Measurements from ENCODE around the gene PLEKHB1. TPM values are rescaled to one million over a fixed set of nuclear protein-coding genes. Genes with fewer than 3 reads are reported as not detected.

The PLEKHB1 gene
- total RNA-seq, 1 experiment from 2014 or later, result 6.6 TPM

DNA sequence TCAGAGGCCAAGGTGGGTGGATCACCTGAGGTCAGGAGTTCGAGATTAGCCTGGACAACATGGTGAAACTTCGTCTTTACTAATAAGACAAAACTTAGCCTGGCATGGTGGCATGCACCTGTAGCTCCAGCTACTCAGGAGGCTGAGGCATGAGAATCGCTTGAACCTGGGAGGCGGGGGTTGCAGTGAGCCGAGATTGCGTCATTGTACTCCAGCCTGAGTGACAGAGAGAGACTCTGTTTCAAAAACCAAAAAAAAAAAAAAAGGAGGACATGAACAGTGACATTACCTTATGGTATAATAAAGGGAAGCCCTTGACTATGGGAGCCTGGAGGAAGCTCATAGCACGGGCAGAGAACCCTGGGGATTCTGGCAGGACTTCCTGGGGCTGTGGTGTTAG lies 16.5 kb upstream of the PLEKHB1 start:
- H3K27ac ChIP-seq (ENCODE audit: low read length), result no peak overlapping the region
- ChIA-PET CTCF (interaction anchor here (0.6 kb wide), 2 partner anchors 40 to 215 kb away, joined by 3 to 4 read pairs; no protein-coding TSS in a partner anchor), POLR2A (interaction anchor here (0.6 kb wide), 1 partner anchor 128 kb away, joined by 6 read pairs; no protein-coding TSS in a partner anchor)
- H3K36me3 ChIP-seq (ENCODE audit: control insufficient read depth, insufficient read depth, low read length), result no peaks in the 10 kb centered on the region
- H3K4me1 ChIP-seq (ENCODE audit: control insufficient read depth, insufficient read depth, low read length), result no peaks in the 10 kb centered on the region
- no peak overlapping the region for H3K4me3 ChIP-seq (ENCODE audit: low read depth in 2 of 2, low read length in 2 of 2)
- intact Hi-C loops (cut with micrococcal nuclease; ENCODE audit: unreplicated experiment), result no loop called here
- no peaks in the 10 kb centered on the region; the same call in 1 of the 2 replicates for H3K9me3 ChIP-seq (ENCODE audit: control insufficient read depth, insufficient read depth, low read depth, low read length)
- H3K27me3 ChIP-seq (ENCODE audit: control insufficient read depth, insufficient read depth, low read length), result no peaks in the 10 kb centered on the region; the same call in 1 of the 2 replicates
- ATAC-seq, result no peak
- in situ Hi-C loops (cut with HindIII; ENCODE audit: low pct_unique_long_range_greater_than_20kb, low sequenced_read_pairs), result no loop called here
- BruUV-seq (replicated peaks), result no TSS peak
- TF ChIP-seq POLR2AphosphoS5 (IDR thresholded peaks at IDR 0.05; ENCODE audit: low read depth, low read length) (no peak), SIN3A (IDR thresholded peaks at IDR 0.05; ENCODE audit: borderline replicate concordance, insufficient read depth, low read depth, low read length) (no peak), TCF7L2 (IDR thresholded peaks at IDR 0.05; ENCODE audit: low read depth, low read length) (no peak)
- TF ChIP-seq, protein P1, sequence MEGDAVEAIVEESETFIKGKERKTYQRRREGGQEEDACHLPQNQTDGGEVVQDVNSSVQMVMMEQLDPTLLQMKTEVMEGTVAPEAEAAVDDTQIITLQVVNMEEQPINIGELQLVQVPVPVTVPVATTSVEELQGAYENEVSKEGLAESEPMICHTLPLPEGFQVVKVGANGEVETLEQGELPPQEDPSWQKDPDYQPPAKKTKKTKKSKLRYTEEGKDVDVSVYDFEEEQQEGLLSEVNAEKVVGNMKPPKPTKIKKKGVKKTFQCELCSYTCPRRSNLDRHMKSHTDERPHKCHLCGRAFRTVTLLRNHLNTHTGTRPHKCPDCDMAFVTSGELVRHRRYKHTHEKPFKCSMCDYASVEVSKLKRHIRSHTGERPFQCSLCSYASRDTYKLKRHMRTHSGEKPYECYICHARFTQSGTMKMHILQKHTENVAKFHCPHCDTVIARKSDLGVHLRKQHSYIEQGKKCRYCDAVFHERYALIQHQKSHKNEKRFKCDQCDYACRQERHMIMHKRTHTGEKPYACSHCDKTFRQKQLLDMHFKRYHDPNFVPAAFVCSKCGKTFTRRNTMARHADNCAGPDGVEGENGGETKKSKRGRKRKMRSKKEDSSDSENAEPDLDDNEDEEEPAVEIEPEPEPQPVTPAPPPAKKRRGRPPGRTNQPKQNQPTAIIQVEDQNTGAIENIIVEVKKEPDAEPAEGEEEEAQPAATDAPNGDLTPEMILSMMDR (IDR thresholded peaks at IDR 0.05), result no peak
- TF ChIP-seq, protein P2, sequence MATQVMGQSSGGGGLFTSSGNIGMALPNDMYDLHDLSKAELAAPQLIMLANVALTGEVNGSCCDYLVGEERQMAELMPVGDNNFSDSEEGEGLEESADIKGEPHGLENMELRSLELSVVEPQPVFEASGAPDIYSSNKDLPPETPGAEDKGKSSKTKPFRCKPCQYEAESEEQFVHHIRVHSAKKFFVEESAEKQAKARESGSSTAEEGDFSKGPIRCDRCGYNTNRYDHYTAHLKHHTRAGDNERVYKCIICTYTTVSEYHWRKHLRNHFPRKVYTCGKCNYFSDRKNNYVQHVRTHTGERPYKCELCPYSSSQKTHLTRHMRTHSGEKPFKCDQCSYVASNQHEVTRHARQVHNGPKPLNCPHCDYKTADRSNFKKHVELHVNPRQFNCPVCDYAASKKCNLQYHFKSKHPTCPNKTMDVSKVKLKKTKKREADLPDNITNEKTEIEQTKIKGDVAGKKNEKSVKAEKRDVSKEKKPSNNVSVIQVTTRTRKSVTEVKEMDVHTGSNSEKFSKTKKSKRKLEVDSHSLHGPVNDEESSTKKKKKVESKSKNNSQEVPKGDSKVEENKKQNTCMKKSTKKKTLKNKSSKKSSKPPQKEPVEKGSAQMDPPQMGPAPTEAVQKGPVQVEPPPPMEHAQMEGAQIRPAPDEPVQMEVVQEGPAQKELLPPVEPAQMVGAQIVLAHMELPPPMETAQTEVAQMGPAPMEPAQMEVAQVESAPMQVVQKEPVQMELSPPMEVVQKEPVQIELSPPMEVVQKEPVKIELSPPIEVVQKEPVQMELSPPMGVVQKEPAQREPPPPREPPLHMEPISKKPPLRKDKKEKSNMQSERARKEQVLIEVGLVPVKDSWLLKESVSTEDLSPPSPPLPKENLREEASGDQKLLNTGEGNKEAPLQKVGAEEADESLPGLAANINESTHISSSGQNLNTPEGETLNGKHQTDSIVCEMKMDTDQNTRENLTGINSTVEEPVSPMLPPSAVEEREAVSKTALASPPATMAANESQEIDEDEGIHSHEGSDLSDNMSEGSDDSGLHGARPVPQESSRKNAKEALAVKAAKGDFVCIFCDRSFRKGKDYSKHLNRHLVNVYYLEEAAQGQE (IDR thresholded peaks at IDR 0.05; ENCODE audit: insufficient read depth in 1 of 2, low read depth in 2 of 2, low read length in 1 of 2), result no peak
- DNase-seq (ENCODE audit: low read depth, low spot score), result no peak

DNA sequence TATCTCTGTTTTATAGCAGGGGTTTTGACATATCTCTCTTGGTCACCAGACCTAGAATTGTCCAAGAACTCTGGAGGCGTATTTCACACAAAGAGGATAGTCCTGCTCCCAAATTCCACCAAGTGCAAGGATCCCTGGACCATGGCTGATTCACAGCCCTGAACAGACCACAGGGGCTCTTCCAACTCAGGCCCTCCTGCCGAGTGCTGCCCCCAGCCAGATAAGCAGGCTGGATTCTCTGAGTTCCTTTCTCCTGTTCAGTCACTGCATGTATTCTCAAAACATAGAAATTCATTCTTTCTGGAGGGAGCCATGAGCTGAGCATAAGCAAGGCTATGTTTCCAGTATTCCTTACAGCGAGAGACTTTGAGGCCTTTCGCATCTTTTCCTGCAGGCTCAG lies 13.4 kb upstream of the PLEKHB1 start:
- Histone ChIP-seq H3K36me3 (ENCODE audit: control insufficient read depth, insufficient read depth, low read length) (no peaks in the 10 kb centered on the region), H3K4me3 (ENCODE audit: low read depth in 2 of 2, low read length in 2 of 2) (no peak overlapping the region), H3K9me3 (ENCODE audit: control insufficient read depth, insufficient read depth, low read depth, low read length) (no peaks in the 10 kb centered on the region; the same call in 1 of the 2 replicates), H3K27ac (ENCODE audit: low read length) (no peak overlapping the region), H3K27me3 (ENCODE audit: control insufficient read depth, insufficient read depth, low read length) (no peaks in the 10 kb centered on the region), H3K4me1 (ENCODE audit: control insufficient read depth, insufficient read depth, low read length) (no peaks in the 10 kb centered on the region)
- in situ Hi-C loops (cut with HindIII; ENCODE audit: low pct_unique_long_range_greater_than_20kb, low sequenced_read_pairs) (no loop called here), intact Hi-C loops (cut with micrococcal nuclease; ENCODE audit: unreplicated experiment) (no loop called here)
- POLR2A ChIA-PET, result no interaction called here
- CTCF ChIA-PET, result interaction anchor here (1.1 kb wide), 1 partner anchor 28 kb away, joined by 3 read pairs; no protein-coding TSS in a partner anchor
- TF ChIP-seq, protein P2 (IDR thresholded peaks at IDR 0.05; ENCODE audit: insufficient read depth in 1 of 2, low read depth in 2 of 2, low read length in 1 of 2), result no peak
- TF ChIP-seq POLR2AphosphoS5 (IDR thresholded peaks at IDR 0.05; ENCODE audit: low read depth, low read length) (no peak), SIN3A (IDR thresholded peaks at IDR 0.05; ENCODE audit: borderline replicate concordance, insufficient read depth, low read depth, low read length) (no peak), TCF7L2 (IDR thresholded peaks at IDR 0.05; ENCODE audit: low read depth, low read length) (no peak)
- ATAC-seq (no peak), DNase-seq (ENCODE audit: low read depth, low spot score) (no peak)
- no TSS peak for BruUV-seq (replicated peaks)
